ENCODE results near the gene TMCO1. TPM values are rescaled to one million over a fixed set of nuclear protein-coding genes. Genes with fewer than 3 reads are reported as not detected.
"Not testable (repeated sequence)": the region's sequence is repeated elsewhere in the genome, so short reads cannot be mapped to it uniquely, and the experiment has no call there.

TMCO1 gene
- total RNA-seq, 1 experiment from 2014 or later, result 138 TPM

GRCh38 chr1:165753934-165754333, 14.7 kb downstream of the TMCO1 start:
- Mint-ChIP-seq H3K4me1 (ENCODE audit: low read depth, unreplicated experiment) (no peaks in the 10 kb centered on the region), H3K4me3 (ENCODE audit: unreplicated experiment) (no peak overlapping the region), H3K9me3 (ENCODE audit: unreplicated experiment) (no peaks in the 10 kb centered on the region), H3K27ac (ENCODE audit: unreplicated experiment) (no peak overlapping the region), H3K27me3 (ENCODE audit: insufficient read depth, unreplicated experiment) (no peaks in the 10 kb centered on the region), H3K36me3 (ENCODE audit: insufficient read depth, unreplicated experiment) (peaks cover 35% of the 10 kb centered on the region)
- ChIA-PET POLR2A (no interaction called here), CTCF (no interaction called here)
- TF ChIP-seq, protein P1, sequence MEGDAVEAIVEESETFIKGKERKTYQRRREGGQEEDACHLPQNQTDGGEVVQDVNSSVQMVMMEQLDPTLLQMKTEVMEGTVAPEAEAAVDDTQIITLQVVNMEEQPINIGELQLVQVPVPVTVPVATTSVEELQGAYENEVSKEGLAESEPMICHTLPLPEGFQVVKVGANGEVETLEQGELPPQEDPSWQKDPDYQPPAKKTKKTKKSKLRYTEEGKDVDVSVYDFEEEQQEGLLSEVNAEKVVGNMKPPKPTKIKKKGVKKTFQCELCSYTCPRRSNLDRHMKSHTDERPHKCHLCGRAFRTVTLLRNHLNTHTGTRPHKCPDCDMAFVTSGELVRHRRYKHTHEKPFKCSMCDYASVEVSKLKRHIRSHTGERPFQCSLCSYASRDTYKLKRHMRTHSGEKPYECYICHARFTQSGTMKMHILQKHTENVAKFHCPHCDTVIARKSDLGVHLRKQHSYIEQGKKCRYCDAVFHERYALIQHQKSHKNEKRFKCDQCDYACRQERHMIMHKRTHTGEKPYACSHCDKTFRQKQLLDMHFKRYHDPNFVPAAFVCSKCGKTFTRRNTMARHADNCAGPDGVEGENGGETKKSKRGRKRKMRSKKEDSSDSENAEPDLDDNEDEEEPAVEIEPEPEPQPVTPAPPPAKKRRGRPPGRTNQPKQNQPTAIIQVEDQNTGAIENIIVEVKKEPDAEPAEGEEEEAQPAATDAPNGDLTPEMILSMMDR (IDR thresholded peaks at IDR 0.05; ENCODE audit: insufficient read depth in 1 of 2, low read depth in 1 of 2, low read length in 1 of 2, severe bottlenecking in 1 of 2, unreplicated experiment in 1 of 2), result no peak
- BruUV-seq (replicated peaks), result no TSS peak
- Histone ChIP-seq H3K36me3 (ENCODE audit: control insufficient read depth, insufficient read depth, low read length) (no peaks in the 10 kb centered on the region; the same call in 1 of the 2 replicates), H3K4me1 (no peaks in the 10 kb centered on the region), H3K27me3 (replicated peaks; ENCODE audit: control insufficient read depth, insufficient read depth, low read length) (no peaks in the 10 kb centered on the region), H3K9me3 (no peaks in the 10 kb centered on the region), H3K4me3 (ENCODE audit: low read depth, low read length) (no peak overlapping the region)
- intact Hi-C loops (cut with micrococcal nuclease; ENCODE audit: unreplicated experiment), result no loop called here
- no peak for DNase-seq

GRCh38 chr1:165748550-165748949, 20.1 kb downstream of the TMCO1 start:
- Histone ChIP-seq H3K9me3 (no peaks in the 10 kb centered on the region), H3K27me3 (replicated peaks; ENCODE audit: control insufficient read depth, insufficient read depth, low read length) (no peaks in the 10 kb centered on the region), H3K36me3 (ENCODE audit: control insufficient read depth, insufficient read depth, low read length) (no peaks in the 10 kb centered on the region; the same call in 1 of the 2 replicates), H3K4me1 (0 out of 2 replicates have a peak, but pooled peaks cover 10% of the 10 kb centered on the region), H3K4me3 (ENCODE audit: low read depth, low read length) (no peak overlapping the region)
- intact Hi-C loops (cut with micrococcal nuclease; ENCODE audit: unreplicated experiment), result no loop called here
- BruUV-seq (replicated peaks), result TSS peak; percentile 7
- TF ChIP-seq, protein P1 (IDR thresholded peaks at IDR 0.05; ENCODE audit: insufficient read depth in 1 of 2, low read depth in 1 of 2, low read length in 1 of 2, severe bottlenecking in 1 of 2, unreplicated experiment in 1 of 2), result no peak
- Mint-ChIP-seq H3K4me1 (ENCODE audit: low read depth, unreplicated experiment) (peaks cover 20% of the 10 kb centered on the region), H3K36me3 (ENCODE audit: insufficient read depth, unreplicated experiment) (peaks cover 43% of the 10 kb centered on the region), H3K27me3 (ENCODE audit: insufficient read depth, unreplicated experiment) (no peaks in the 10 kb centered on the region), H3K4me3 (ENCODE audit: unreplicated experiment) (no peak overlapping the region), H3K9me3 (ENCODE audit: unreplicated experiment) (no peaks in the 10 kb centered on the region), H3K27ac (ENCODE audit: unreplicated experiment) (no peak overlapping the region)
- no peak for DNase-seq
- POLR2A ChIA-PET, result no interaction called here
- CTCF ChIA-PET, result no interaction called here

GRCh38 chr1:165747632-165748447, 20.8 kb downstream of the TMCO1 start:
- H3K27me3 ChIP-seq (replicated peaks; ENCODE audit: control insufficient read depth, insufficient read depth, low read length), result no peaks in the 10 kb centered on the region
- H3K36me3 ChIP-seq (ENCODE audit: control insufficient read depth, insufficient read depth, low read length), result no peaks in the 10 kb centered on the region
- peak; percentile 12 to 46 for DNase-seq
- H3K4me1 ChIP-seq, result 0 out of 2 replicates have a peak, but pooled peaks cover 10% of the 10 kb centered on the region
- Mint-ChIP-seq H3K27me3 (ENCODE audit: insufficient read depth, unreplicated experiment) (no peaks in the 10 kb centered on the region), H3K9me3 (ENCODE audit: unreplicated experiment) (no peaks in the 10 kb centered on the region), H3K4me3 (ENCODE audit: unreplicated experiment) (no peak overlapping the region), H3K27ac (ENCODE audit: unreplicated experiment) (no peak overlapping the region), H3K4me1 (ENCODE audit: low read depth, unreplicated experiment) (peaks cover 20% of the 10 kb centered on the region), H3K36me3 (ENCODE audit: insufficient read depth, unreplicated experiment) (peaks cover 42% of the 10 kb centered on the region)
- no TSS peak for BruUV-seq (replicated peaks)
- intact Hi-C loops (cut with micrococcal nuclease; ENCODE audit: unreplicated experiment), result loop anchor here (2.0 kb wide), 1 partner anchor 29 kb away; no protein-coding TSS in a partner anchor
- ChIA-PET POLR2A (interaction anchor here (1.0 kb wide), 1 partner anchor 21 kb away, joined by 3 read pairs; no protein-coding TSS in a partner anchor), CTCF (interaction anchor here (0.7 kb wide), 1 partner anchor 743 kb away, joined by 4 read pairs; no protein-coding TSS in a partner anchor)
- no peak overlapping the region for H3K4me3 ChIP-seq (ENCODE audit: low read depth, low read length)
- H3K9me3 ChIP-seq, result no peaks in the 10 kb centered on the region
- TF ChIP-seq, protein P1 (IDR thresholded peaks at IDR 0.05; ENCODE audit: insufficient read depth in 1 of 2, low read depth in 1 of 2, low read length in 1 of 2, severe bottlenecking in 1 of 2, unreplicated experiment in 1 of 2), result no peak

DNA sequence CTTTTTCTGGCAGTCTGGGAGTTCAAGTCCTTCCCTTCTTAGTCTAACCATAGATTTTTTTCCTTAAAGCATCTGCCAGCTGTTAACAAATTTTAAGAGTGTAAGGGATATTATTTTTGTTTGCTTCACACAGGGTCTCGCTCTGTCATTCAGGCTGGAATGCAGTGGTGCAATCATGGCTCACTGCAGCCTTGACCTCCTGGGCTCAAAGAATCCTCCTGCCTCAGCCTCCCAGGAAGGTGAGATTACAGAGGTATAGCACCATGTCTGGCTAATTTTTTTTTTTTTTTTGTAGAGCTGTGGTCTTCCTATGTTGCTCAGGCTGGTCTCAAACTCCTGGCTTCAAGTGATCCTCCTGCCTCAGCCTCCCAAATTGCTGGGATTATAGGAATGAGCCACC, 23.8 kb downstream of the TMCO1 start:
- H3K4me3 ChIP-seq (ENCODE audit: low read depth, low read length); POLR2A ChIA-PET; H3K27me3 ChIP-seq (replicated peaks; ENCODE audit: control insufficient read depth, insufficient read depth, low read length); H3K9me3 ChIP-seq; H3K27me3 Mint-ChIP-seq (ENCODE audit: insufficient read depth, unreplicated experiment); CTCF ChIA-PET; intact Hi-C loops (cut with micrococcal nuclease; ENCODE audit: unreplicated experiment); H3K4me1 ChIP-seq; H3K4me3 Mint-ChIP-seq (ENCODE audit: unreplicated experiment); H3K36me3 ChIP-seq (ENCODE audit: control insufficient read depth, insufficient read depth, low read length); H3K9me3 Mint-ChIP-seq (ENCODE audit: unreplicated experiment); H3K27ac Mint-ChIP-seq (ENCODE audit: unreplicated experiment); BruUV-seq (replicated peaks); DNase-seq: not testable (repeated sequence)
- Mint-ChIP-seq H3K36me3 (ENCODE audit: insufficient read depth, unreplicated experiment) (peaks cover 60% of the 10 kb centered on the region), H3K4me1 (ENCODE audit: low read depth, unreplicated experiment) (peaks cover 20% of the 10 kb centered on the region)

Data from Caco-2 (cell line).